Esophagus (tissue), 2 donors: ENCODE results near the gene BAZ1A. TPM values are rescaled to one million over a fixed set of nuclear protein-coding genes. Genes with fewer than 3 reads are reported as not detected.

Source experiments
- H3K27ac ChIP-seq, 2 donors: one replicate each; pipeline ENCODE4 v1.5.1; 2013; ENCODE audit warnings: low read depth in 2 of 2, mild to moderate bottlenecking in 2 of 2, inconsistent platforms in 1 of 2, low read length in 1 of 2, moderate library complexity in 1 of 2
- H3K27me3 ChIP-seq, 2 donors: one replicate each; pipeline ENCODE4 v1.6.1; 2013; ENCODE audit warnings: low read length in 2 of 2, control low read depth in 1 of 2, mild to moderate bottlenecking in 1 of 2; ENCODE audit not compliant: insufficient read depth in 2 of 2, control insufficient read depth in 1 of 2
- H3K36me3 ChIP-seq, 2 donors: one replicate each; pipeline ENCODE4 v1.6.1; 2013; ENCODE audit warnings: low read length in 1 of 2; ENCODE audit not compliant: control insufficient read depth in 2 of 2, insufficient read depth in 2 of 2
- H3K4me1 ChIP-seq, 2 donors: one replicate each; pipeline ENCODE4 v1.6.1; 2013; ENCODE audit warnings: low read length in 1 of 2; ENCODE audit not compliant: control insufficient read depth in 2 of 2, insufficient read depth in 2 of 2
- H3K4me3 ChIP-seq, 2 donors: one replicate each; pipeline ENCODE4 v1.5.1; 2013; ENCODE audit warnings: low read length in 2 of 2, mild to moderate bottlenecking in 2 of 2, low read depth in 1 of 2, moderate library complexity in 1 of 2
- H3K9me3 ChIP-seq, 2 donors: one replicate each; pipeline ENCODE4 v1.6.1; 2013; ENCODE audit warnings: mild to moderate bottlenecking in 2 of 2, low read depth in 1 of 2, low read length in 1 of 2, moderate library complexity in 1 of 2; ENCODE audit not compliant: control insufficient read depth in 2 of 2, insufficient read depth in 1 of 2
- WGBS, 2 donors: extraction: QIAGEN DNeasy Blood & Tissue Kit; methylation state at CpG; one replicate each; pipeline ENCODE4 v1.1.7; 2013; 5-methylcytosine and 5-hydroxymethylcytosine counted together
- polyA plus RNA-seq, 2 donors: library from polyadenylated mRNA; stranded (reverse); fragments of 200-250 nt; gene quantifications; one replicate each; pipeline ENCODE4 v1.2.3, GENCODE V29; 2013
- donor health status: healthy with polysubstance abuse.
- donor health status: Bipolar disorder and iron deficiency.

Gene BAZ1A
- polyA plus RNA-seq, 2 donors, result 18.5 to 18.9 TPM

GRCh38 chr14:34715127-34715863 is 159.9 kb downstream of the BAZ1A start:
- no peaks in the 10 kb centered on the region for H3K9me3 ChIP-seq
- H3K27me3 ChIP-seq, result no peaks in the 10 kb centered on the region
- no peaks in the 10 kb centered on the region for H3K4me1 ChIP-seq
- 40 to 43% methylated on average over 8 of the region's 8 CpGs for WGBS, 2 donors
- H3K27ac ChIP-seq, result no peak overlapping the region
- peak overlapping the region in 1 of 2 donors; percentile 78 for H3K4me3 ChIP-seq
- H3K36me3 ChIP-seq, result no peaks in the 10 kb centered on the region

GRCh38 chr14:34714320-34715126 is 160.6 kb downstream of the BAZ1A start, which contains the start of gene CFL2:
CFL2 (minus strand) TSS chr14:34714593; CDS start chr14:34714540, 53 bp downstream.
- WGBS, 2 donors, result 1% methylated on average over 63 to 76 of the region's 76 CpGs
- Histone ChIP-seq H3K36me3 (no peaks in the 10 kb centered on the region), H3K4me1 (no peaks in the 10 kb centered on the region), H3K27me3 (no peaks in the 10 kb centered on the region), H3K9me3 (no peaks in the 10 kb centered on the region), H3K4me3 (peak within 1 kb of the TSS; percentile 78 to 80), H3K27ac (peak within 1 kb of the TSS; percentile 85 to 92)

GRCh38 chr14:34713681-34714319 is 161.4 kb downstream of the BAZ1A start:
- H3K9me3 ChIP-seq, result no peaks in the 10 kb centered on the region
- H3K36me3 ChIP-seq, result no peaks in the 10 kb centered on the region
- H3K4me1 ChIP-seq, result no peaks in the 10 kb centered on the region
- no peaks in the 10 kb centered on the region for H3K27me3 ChIP-seq
- WGBS, 2 donors, result 2% methylated on average over 31 to 33 of the region's 33 CpGs
- peak overlapping the region; percentile 78 to 80 for H3K4me3 ChIP-seq
- H3K27ac ChIP-seq, result peak overlapping the region; percentile 85 to 92

GRCh38 chr14:34713122-34713680 is 162.0 kb downstream of the BAZ1A start:
- Histone ChIP-seq H3K4me1 (no peaks in the 10 kb centered on the region), H3K36me3 (no peaks in the 10 kb centered on the region), H3K9me3 (no peaks in the 10 kb centered on the region), H3K27me3 (no peaks in the 10 kb centered on the region), H3K27ac (peak overlapping the region in 1 of 2 donors; percentile 85), H3K4me3 (peak overlapping the region; percentile 78 to 80)
- WGBS, 2 donors, result 57 to 72% methylated on average over 6 of the region's 6 CpGs

GRCh38 chr14:34711796-34712712 is 163.1 kb downstream of the BAZ1A start:
- Histone ChIP-seq H3K27ac (no peak overlapping the region), H3K4me1 (no peaks in the 10 kb centered on the region), H3K9me3 (no peaks in the 10 kb centered on the region), H3K27me3 (no peaks in the 10 kb centered on the region), H3K4me3 (no peak overlapping the region), H3K36me3 (no peaks in the 10 kb centered on the region)
- 72 to 78% methylated on average over 4 of the region's 4 CpGs for WGBS, 2 donors

- WGBS, 2 donors, result 59 to 68% methylated on average over 3 of the region's 3 CpGs
- Histone ChIP-seq H3K27me3 (no peaks in the 10 kb centered on the region), H3K9me3 (no peaks in the 10 kb centered on the region), H3K36me3 (no peaks in the 10 kb centered on the region), H3K4me1 (no peaks in the 10 kb centered on the region), H3K27ac (no peak overlapping the region), H3K4me3 (no peak overlapping the region)
Observed at GRCh38 chr14:34711169-34711568, 164.0 kb downstream of the BAZ1A start.

- 59 to 66% methylated on average over 2 of the region's 2 CpGs for WGBS, 2 donors
- Histone ChIP-seq H3K9me3 (no peaks in the 10 kb centered on the region), H3K4me1 (no peaks in the 10 kb centered on the region), H3K27ac (no peak overlapping the region), H3K27me3 (no peaks in the 10 kb centered on the region), H3K36me3 (no peaks in the 10 kb centered on the region), H3K4me3 (no peak overlapping the region)
Observed at GRCh38 chr14:34710744-34711143, 164.4 kb downstream of the BAZ1A start.

GRCh38 chr14:34710006-34710405 is 165.2 kb downstream of the BAZ1A start:
- Histone ChIP-seq H3K27me3 (no peaks in the 10 kb centered on the region), H3K4me3 (no peak overlapping the region), H3K27ac (no peak overlapping the region), H3K36me3 (no peaks in the 10 kb centered on the region), H3K4me1 (no peaks in the 10 kb centered on the region), H3K9me3 (no peaks in the 10 kb centered on the region)
- WGBS, 2 donors, result 62 to 74% methylated on average over 1 of the region's 1 CpG
